Anterior cingulate cortex (tissue), 58 donors: ENCODE data around the gene FOXL2NB.
A peak's percentile ranks its signal among the peaks of the same experiment; 100 is the strongest.

Experiments used
- DNase-seq, 58 donors: peaks; one replicate each; lab custom pipeline; 2025; lab: John Stamatoyannopoulos, UW

The FOXL2NB gene

GRCh38 chr3:138928727-138929372, 18.2 kb upstream of the FOXL2NB start:
- no peak for DNase-seq

DNA sequence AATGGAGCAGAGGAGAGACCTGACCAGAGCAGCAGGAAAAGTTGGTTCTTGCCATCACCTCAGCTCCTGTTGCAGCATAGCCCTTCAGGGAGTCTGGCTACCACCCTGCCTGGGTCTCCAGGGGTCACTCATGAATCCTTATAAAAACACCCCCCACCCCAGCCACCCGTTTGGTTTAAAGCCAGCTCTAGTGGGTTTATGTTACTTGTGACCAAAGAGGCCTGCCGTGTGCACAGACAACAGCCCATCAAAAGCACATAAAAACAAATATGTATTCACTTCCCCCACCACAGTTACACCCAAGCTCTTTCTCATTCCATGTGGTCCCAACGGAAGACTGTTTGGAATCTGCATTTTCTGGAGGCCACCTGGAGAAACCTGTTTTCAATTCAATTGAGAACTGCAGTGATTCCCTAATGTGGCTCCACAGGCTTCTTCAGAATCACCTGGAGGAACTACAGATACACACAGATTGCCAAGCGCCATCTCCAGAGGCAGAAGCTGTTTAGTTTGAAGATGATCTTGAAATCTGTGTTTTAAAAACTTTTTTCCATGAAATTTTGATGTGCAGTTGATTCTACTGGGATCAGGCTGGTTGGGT, 13.8 kb upstream of the FOXL2NB start:
- DNase-seq, result no peak

DNA sequence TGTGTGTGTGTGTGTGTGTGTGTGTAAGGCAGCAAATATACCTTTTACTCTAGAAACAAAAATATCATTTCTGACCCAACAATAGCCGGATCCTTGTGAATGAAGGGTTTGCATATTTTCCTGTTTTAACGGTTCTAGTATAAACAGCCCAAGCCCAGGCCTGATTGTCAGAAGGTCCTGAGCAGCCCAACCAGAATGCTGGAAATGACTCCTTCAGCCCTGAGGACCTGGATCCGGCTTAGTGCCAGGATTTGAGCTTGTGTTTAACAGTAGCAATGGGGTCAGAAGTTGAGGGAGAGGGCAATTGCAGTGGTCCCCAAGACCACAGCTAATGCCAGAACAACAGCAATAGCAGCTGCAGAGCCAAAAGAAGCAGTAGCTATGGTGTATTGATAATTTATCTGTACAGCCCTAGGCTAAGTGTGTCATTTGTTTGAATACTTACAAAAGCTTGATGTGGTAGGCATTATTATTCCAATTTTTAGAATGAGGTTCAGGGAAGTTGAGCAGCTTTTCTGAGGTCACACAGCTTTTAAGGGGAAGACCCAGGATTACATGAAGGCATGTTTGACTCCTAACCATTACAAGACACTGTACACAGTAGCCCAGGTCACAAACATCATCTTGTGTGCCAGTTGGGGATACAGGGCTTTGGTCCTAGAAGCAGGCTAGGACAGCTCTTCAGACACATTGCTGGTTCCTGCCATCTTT, 12.9 kb upstream of the FOXL2NB start:
- no peak for DNase-seq

- no peak for DNase-seq
Observed at GRCh38 chr3:138935505-138935862, 11.5 kb upstream of the FOXL2NB start.

GRCh38 chr3:138935863-138936740, 10.9 kb upstream of the FOXL2NB start:
- peak in 50 of 58 donors; percentile 5 to 67 (median 25) for DNase-seq

DNA sequence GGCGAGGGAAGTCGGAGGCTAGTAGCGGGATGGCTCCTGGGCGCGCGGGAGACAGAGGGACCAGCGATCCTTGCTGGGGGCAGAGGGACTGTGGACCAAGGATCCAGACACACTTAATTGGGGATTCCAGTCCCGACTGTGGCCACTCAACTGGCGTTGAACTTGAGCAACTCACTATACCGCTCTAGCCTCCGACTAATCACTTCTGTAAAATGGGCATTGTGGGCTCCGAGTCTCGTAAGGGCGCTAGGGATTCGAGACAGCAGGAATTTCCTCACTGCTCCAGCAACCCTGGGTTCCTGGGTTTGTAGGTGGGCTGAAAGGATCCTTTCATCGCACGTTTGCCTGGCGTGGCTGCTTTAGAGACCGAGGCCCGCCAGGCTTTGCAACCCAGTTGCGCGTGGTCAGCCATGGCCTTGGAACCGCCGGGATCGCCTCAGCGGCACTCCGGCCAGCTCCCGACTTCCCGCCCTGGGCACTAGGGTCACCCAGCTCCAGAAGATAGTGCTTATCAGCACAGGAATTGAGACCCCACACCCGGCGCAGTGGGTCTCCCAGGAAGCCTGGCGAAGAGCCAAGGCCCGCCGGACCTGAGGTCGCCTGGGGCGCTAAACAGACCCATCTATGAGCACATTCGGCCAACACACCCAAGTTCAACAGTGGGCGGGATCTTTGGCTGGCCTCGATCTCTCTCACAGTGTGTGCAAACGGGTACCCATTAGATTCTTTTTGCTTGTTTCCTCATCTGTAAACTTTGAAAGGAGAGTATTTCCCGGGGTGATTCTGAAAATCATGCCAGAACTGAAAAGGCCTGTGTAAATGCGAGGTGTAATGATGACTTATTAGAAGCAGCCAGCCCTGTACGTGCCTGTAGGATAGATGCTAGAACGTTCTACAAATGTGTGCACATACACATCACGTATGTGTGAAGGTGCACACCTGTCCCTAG, 10.0 kb upstream of the FOXL2NB start:
- no peak for DNase-seq

DNA sequence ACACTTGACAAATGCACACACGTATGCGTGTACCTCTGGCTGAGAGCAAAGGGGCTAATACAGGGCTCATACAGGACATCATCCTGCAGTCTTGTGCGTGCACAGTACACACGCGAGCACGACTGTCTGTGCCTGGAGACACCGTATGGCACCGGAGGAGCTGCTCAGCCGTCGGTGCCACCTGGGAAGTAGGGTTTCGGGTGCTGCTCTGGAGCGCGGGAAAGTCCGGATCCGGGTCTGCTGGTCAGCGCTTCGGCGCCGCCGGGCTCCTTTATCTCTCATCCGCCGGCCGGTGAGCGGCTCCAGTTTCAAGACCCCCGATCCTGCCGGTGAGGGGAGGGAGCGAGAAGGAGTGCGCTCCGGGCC, 9.3 kb upstream of the FOXL2NB start:
- DNase-seq, result no peak

- DNase-seq, result no peak
Observed at GRCh38 chr3:138938056-138938876, 8.8 kb upstream of the FOXL2NB start.

DNA sequence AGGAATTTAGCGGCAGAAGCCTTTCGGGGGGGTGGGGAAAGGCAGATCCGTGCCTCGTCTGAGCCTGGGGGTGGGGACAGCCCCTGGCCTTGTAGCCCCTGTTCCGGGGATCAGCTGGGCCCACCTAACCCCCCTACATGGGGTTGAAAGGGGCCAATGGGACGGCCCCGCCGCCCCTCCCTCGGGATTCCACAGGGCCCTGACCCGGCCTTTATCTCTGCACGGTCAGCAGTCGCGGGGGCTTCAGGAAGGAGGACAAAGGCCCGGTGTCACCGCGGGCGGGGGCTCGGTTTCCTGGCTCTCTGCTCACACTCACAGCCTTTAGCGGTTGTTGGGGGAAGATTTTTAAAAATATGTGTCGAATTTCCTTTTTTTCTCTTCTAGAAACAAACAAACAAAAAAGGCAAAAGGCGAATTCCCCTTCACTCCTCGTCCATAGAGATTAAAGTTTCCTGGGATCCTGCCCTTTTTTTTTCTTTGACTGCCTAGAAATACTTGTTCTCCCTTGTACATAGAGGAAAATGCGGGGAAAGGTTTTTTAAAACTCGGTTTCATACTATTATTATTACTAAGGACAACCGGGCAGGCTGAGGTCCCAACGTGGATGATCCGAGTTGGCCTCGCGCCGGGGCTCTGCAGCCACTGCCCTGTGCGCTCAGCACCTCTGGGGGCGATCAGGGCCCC, 8.0 kb upstream of the FOXL2NB start:
- no peak for DNase-seq

GRCh38 chr3:138939561-138940241, 7.3 kb upstream of the FOXL2NB start:
- no peak for DNase-seq

- no peak for DNase-seq
Observed at GRCh38 chr3:138940446-138940845, 6.6 kb upstream of the FOXL2NB start.

- no peak for DNase-seq
Observed at GRCh38 chr3:138941259-138941885, 5.6 kb upstream of the FOXL2NB start.

- no peak for DNase-seq
Observed at GRCh38 chr3:138942271-138942670, 4.7 kb upstream of the FOXL2NB start.

GRCh38 chr3:138942861-138943623, 4.0 kb upstream of the FOXL2NB start:
- DNase-seq, result no peak

DNA sequence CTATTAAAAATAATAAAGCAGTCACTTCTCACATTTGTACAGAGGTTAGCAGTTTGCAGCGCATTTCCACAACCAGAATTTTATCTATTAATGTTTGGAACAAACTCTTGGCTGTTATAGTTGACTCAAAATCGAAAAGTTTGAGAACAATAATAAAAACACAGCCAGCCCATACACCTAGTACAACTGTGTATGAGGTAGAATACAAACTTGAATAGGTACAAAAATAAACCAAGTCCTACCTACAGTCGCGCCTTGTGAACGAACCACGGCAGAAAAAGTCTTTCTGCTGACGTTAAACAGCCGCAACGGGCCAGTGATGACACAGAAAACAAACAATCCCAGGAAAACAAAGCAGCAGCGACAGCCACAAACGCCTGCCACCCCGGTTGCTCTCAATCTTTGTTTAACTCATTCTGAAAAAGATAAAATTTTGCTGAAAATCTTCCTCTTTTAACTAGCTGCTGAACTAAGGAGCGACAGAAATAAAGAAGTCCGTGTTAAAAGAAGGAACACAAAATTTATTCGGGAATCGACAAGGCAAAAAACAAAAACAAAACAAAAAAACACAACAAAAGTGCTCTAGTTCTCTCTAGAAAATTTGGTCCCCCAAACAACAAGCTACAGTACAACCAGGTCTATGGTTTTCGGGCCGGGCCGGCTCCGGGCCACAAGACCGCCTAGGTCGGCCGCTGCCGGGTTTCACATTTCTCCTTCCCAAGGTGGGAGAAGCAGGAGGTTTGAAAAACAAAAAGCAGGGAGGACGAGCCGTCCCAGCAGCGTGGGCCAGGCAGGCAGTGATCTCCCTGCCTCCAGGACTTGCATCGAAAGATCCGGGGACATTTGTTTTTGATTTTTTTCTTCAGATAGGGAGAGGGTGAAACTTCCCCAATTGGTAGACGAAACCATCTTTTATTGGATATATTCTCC, 3.0 kb upstream of the FOXL2NB start:
- no peak for DNase-seq

DNA sequence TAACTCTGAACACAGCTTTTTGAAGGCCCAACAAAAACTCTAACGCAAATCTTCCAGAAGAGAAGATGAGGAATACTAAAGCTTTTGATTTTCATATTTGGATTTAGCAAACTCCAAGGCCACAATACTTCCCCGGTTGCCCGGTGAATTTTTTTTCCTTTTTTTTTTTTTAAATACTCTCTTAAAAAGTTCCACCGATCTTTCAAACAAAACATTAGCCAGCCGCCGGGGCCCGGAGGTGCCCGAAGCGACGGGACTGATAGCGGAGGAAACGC, 2.4 kb upstream of the FOXL2NB start:
- DNase-seq, result no peak
